ENCODE measurements around the gene ATP5PD.

Gene ATP5PD

GRCh38 chr17:75033346-75034235 lies 13.2 kb downstream of the ATP5PD start (continued):
- TF ChIP-seq ZSCAN23 (tag by site-specific recombination; IDR thresholded peaks at IDR 0.05): 0 out of 2 replicates have a peak, but pooled peaks have one; percentile 25
- TF ChIP-seq ZNF280D (tag by site-specific recombination; IDR thresholded peaks at IDR 0.05): 0 out of 2 replicates have a peak, but pooled peaks have one; percentile 7
- peak; percentile 81 for TF ChIP-seq PRDM10 (tag by site-specific recombination; IDR thresholded peaks at IDR 0.05)
- TF ChIP-seq ZBTB44 (tag by site-specific recombination; IDR thresholded peaks at IDR 0.05): peak; percentile 71; the same call in 1 of the 2 replicates
- TF ChIP-seq ZNF24 (tag by site-specific recombination; IDR thresholded peaks at IDR 0.05): peak; percentile 66; the same call in 1 of the 2 replicates
- TF ChIP-seq ZNF10 (tag by site-specific recombination; IDR thresholded peaks at IDR 0.05): peak; percentile 29; the same call in 1 of the 2 replicates
- TF ChIP-seq ZNF768 (tag by site-specific recombination; IDR thresholded peaks at IDR 0.05): no peak
- no peak for TF ChIP-seq GLI2 (tag by site-specific recombination; IDR thresholded peaks at IDR 0.05; ENCODE audit: borderline replicate concordance, low read depth)
- no peak for TF ChIP-seq ZNF433 (tag by site-specific recombination; IDR thresholded peaks at IDR 0.05; ENCODE audit: low read depth)
- no peak for TF ChIP-seq ZNF175 (tag by site-specific recombination; IDR thresholded peaks at IDR 0.05)
- TF ChIP-seq ZBTB6 (tag by site-specific recombination; IDR thresholded peaks at IDR 0.05): peak; percentile 62; the same call in 1 of the 2 replicates
- peak; percentile 79 for TF ChIP-seq PRDM1 (tag by site-specific recombination; IDR thresholded peaks at IDR 0.05)
- TF ChIP-seq ZBTB17 (tag by site-specific recombination; IDR thresholded peaks at IDR 0.05): peak; percentile 77; the same call in 1 of the 2 replicates
- no peak for TF ChIP-seq ZNF354C (tag by site-specific recombination; IDR thresholded peaks at IDR 0.05; ENCODE audit: borderline replicate concordance, low read depth)
- 0 out of 2 replicates have a peak, but pooled peaks have one; percentile 8 for TF ChIP-seq EGR2 (tag by site-specific recombination; IDR thresholded peaks at IDR 0.05; ENCODE audit: low read depth)
- TF ChIP-seq ZNF747 (tag by site-specific recombination; IDR thresholded peaks at IDR 0.05): no peak
- peak; percentile 17; the same call in 1 of the 2 replicates for TF ChIP-seq ZSCAN5A (tag by site-specific recombination; IDR thresholded peaks at IDR 0.05)
- TF ChIP-seq ZNF677 (tag by site-specific recombination; IDR thresholded peaks at IDR 0.05): no peak; the same call in 1 of the 2 replicates
- no peak for TF ChIP-seq ZNF157 (tag by site-specific recombination; IDR thresholded peaks at IDR 0.05)
- no peak for TF ChIP-seq ZFP3 (tag by site-specific recombination; IDR thresholded peaks at IDR 0.05; ENCODE audit: low read depth)
- peak; percentile 81 for TF ChIP-seq ZBTB48 (tag by site-specific recombination; IDR thresholded peaks at IDR 0.05)
- no peak for TF ChIP-seq ZNF221 (tag by site-specific recombination; IDR thresholded peaks at IDR 0.05; ENCODE audit: borderline replicate concordance)
- no peak for TF ChIP-seq ZNF211 (tag by site-specific recombination; IDR thresholded peaks at IDR 0.05; ENCODE audit: low read depth)
- no peak for TF ChIP-seq ZNF112 (tag by site-specific recombination; IDR thresholded peaks at IDR 0.05)
- no peak for TF ChIP-seq ZNF140 (tag by site-specific recombination; IDR thresholded peaks at IDR 0.05)
- TF ChIP-seq GFI1B (tag by site-specific recombination; IDR thresholded peaks at IDR 0.05): no peak
- TF ChIP-seq ZNF174 (tag by site-specific recombination; IDR thresholded peaks at IDR 0.05): no peak
- no peak for TF ChIP-seq ZNF658 (tag by site-specific recombination; IDR thresholded peaks at IDR 0.05)
- no peak; the same call in none of the 2 replicates for TF ChIP-seq FEZF1 (tag by site-specific recombination; IDR thresholded peaks at IDR 0.05)
